Measurements from ENCODE around the gene LTBP1.
"Not testable (repeated sequence)": the region's sequence is repeated elsewhere in the genome, so short reads cannot be mapped to it uniquely, and the experiment has no call there.

The LTBP1 gene

DNA sequence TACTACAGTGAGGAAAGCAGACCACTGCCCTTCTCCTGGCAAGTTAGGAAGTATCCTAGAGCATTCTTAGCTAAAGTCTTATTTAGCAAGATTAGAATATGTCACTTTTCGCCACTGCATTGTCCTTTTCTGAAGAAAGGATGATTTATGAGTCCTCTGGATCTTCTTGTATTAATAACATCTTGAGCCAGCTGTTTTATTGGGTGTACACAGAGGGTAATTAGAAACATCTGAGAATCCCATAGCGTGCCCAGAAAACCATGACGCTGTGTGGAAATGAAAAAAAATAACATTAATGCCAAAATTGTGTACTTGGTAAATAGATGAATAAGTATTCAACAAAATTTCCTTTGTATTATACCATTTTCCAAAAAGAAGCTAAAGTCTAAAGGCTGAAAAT, 198.7 kb downstream of the LTBP1 start:
- DNase-seq (ENCODE audit: low spot score), result no peak

DNA sequence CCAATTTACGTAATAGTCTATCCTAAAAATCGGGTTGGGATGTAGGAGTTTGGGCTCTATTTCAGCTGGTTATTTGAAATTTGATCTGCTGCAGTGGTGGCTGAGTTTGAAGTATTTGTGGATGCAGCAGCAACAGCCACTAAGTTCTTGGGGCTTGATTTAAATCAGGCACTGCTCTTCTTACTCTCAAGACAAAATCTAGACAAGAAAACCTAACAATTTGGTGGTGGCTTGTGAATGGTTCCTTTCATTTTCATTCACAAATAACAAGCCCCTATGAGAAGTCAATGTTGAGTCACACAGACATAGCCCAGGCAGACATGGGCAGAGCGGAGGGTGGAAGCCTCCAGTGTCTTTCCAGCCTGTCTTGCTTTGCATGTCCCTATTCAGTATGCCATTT, 199.3 kb downstream of the LTBP1 start:
- no peak for DNase-seq (ENCODE audit: low spot score)

GRCh38 chr2:33153008-33153407, 206.3 kb downstream of the LTBP1 start:
- no peak for DNase-seq (ENCODE audit: low spot score)

DNA sequence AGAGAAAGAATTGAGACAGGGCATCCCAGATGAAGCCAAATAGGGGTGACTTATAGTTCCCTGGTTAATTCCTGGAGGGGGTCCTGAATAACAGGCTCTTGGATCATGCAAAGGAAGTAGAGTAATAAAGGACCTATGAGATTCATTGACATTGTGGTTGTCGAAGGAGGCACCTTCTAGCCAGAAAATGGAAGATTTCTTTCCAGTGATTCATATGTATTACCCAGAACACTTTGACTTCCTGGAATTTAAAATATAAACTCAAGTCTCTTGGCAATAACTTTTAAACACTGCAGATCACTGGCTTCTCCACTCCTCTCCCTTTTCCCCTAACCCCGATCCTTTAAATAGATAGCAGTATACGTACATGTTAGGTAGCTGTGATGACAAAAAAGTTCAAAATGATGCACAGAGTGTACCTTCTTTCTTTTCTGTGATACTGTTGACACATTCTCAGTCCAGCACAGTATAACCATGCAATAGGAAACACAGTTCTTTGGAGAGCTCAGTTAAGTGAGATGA, 211.8 kb downstream of the LTBP1 start:
- no peak for DNase-seq (ENCODE audit: low spot score)

GRCh38 chr2:33160191-33160590, 213.4 kb downstream of the LTBP1 start:
- DNase-seq (ENCODE audit: low spot score), result no peak

- DNase-seq (ENCODE audit: low spot score), result no peak
Measured at GRCh38 chr2:33166287-33166881, 219.6 kb downstream of the LTBP1 start.

DNA sequence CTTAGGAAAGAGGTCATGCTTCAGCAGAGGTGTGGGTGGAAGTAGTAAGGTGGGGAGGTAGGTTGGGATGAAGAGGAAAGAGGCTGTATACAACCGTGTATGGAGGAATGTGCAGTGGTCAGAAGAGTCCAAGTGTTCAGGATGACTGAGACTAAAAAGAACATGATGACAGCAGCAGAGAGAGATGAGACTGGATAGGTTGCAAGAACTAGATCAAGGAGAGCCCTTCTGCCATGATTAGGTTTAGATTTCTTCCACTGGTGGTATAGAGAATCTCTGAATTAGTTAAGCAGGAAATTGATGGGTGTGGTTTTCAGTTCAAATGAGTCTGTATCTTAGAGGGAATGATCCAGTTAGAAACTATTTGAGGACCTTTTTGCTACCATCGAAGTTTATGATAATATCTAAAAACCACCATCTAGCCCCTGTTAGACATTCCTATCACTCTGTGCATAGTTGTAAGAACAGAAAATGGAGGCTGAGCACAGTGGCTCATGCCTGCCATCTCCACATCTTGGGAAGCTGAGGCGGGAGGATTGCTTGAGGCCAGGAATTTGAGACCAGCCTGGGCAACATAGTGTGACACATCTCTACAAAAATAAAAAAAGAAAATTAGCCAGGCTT, 221.0 kb downstream of the LTBP1 start:
- DNase-seq (ENCODE audit: low spot score), result no peak

GRCh38 chr2:33168425-33168824, 221.7 kb downstream of the LTBP1 start:
- no peak for DNase-seq (ENCODE audit: low spot score)

DNA sequence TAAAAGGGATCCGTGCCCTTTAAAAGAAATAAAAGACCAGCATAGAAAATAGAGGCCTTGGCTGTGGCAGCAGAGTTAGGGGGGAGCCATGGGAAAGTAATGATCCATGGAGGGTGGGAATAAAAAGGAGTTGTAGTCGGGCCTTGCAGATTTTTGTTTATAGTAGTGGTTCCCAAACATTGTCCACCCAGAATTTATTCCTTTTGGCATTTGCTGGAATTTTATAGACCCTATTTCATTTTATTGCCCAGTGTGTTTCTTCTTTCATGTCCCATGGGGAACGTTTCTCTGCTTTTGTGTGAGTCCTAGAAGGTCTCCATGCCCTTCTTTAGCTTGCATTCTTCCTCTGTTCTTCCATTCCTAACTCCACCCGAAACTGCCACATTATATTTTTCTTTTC, 222.2 kb downstream of the LTBP1 start:
- no peak for DNase-seq (ENCODE audit: low spot score)

DNA sequence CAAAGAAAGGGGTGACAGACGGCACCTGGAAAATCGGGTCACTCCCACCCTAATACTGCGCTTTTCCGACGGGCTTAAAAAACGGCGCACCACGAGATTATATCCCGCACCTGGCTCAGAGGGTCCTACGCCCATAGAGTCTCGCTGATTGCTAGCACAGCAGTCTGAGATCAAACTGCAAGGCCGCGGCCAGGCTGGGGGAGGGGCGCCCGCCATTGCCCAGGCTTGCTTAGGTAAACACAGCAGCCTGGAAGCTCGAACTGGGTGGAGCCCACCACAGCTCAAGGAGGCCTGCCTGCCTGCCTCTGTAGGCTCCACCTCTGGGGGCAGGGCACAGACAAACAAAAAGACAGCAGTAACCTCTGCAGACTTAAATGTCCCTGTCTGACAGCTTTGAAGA, 223.5 kb downstream of the LTBP1 start:
- not testable (repeated sequence) for DNase-seq (ENCODE audit: low spot score)

GRCh38 chr2:33177627-33178026, 230.9 kb downstream of the LTBP1 start:
- no peak for DNase-seq (ENCODE audit: low spot score)

GRCh38 chr2:33178209-33178608, 231.5 kb downstream of the LTBP1 start:
- DNase-seq (ENCODE audit: low spot score), result no peak

DNA sequence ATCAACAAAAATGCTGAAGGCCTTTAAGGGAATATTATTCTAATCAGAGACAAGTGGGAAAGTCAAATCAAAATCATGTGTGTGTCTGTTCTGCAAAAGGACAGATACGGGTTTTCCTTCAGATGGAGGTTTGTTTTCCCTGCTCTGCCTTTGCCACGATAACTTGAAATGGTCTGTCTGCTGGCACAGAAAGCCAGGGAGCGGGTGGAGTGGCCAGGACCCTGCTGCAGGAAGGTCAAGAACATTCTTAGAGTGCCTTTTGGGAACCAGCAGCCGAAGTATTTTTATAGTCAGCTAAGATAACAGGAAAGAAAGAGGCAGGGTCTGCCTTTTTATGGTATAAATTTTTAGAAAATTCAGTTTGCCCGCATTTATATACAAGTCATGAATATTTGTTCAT, 234.2 kb downstream of the LTBP1 start:
- no peak for DNase-seq (ENCODE audit: low spot score)

GRCh38 chr2:33181466-33181865, 234.7 kb downstream of the LTBP1 start:
- DNase-seq (ENCODE audit: low spot score), result no peak

DNA sequence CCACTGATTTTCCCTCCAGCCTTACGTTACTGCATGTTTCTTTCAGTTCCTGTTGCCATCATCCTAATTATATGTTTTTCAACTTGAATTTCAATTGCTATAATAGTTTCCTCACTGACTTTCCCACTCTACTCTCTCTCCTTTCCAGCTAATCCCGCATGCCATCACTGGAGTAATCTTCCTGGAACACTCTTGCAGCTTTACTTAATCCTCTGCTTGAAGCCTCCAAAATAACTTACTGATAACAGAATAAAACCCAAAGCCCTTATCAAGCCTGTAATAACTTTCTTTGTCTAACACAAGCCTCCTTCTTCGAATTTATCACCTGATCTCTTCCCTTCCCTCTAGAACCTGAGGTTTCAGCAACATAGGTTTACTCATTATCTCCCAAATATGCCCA, 237.3 kb downstream of the LTBP1 start:
- no peak for DNase-seq (ENCODE audit: low spot score)

DNA sequence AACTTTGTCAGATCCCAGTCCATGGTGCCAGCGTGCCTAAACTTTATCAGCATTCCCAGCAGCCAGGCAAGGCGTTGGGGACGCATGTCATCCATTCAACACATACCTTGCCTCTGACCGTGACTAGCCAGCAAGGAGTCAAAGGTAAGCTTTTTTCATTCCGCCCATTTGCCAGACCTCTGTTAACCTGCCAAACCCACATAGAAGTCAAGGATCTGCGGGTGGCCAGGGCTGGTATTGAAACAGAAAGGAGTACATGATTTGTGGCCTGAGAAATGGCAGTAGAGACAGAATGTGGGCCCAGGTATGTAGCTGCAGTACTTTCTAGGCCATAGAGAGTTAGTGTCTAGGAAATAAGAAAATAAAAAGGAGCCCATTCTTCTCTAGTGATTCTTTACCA, 240.2 kb downstream of the LTBP1 start:
- DNase-seq (ENCODE audit: low spot score), result no peak

DNA sequence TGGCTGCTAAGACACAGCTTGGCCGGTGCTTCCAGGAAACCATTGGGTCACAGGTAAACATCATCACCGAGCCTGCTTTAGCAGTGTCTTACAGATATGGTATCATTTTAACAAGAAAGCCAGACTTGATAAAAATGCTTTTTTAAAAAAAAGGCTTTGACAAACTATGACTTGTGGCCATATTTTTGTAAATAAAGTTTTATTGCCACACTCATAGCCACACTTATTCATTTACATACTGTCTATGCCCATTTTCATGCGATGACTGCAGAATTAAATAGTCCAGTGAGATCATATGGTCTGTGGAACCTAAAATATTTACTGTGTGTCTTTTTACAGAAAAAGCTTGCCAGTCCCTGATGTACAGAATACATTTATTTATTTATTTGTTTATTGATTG, 242.0 kb downstream of the LTBP1 start:
- DNase-seq (ENCODE audit: low spot score), result no peak

- no peak for DNase-seq (ENCODE audit: low spot score)
Measured at GRCh38 chr2:33190393-33190937, 243.7 kb downstream of the LTBP1 start.

- no peak for DNase-seq (ENCODE audit: low spot score)
Measured at GRCh38 chr2:33195891-33196290, 249.1 kb downstream of the LTBP1 start.

DNA sequence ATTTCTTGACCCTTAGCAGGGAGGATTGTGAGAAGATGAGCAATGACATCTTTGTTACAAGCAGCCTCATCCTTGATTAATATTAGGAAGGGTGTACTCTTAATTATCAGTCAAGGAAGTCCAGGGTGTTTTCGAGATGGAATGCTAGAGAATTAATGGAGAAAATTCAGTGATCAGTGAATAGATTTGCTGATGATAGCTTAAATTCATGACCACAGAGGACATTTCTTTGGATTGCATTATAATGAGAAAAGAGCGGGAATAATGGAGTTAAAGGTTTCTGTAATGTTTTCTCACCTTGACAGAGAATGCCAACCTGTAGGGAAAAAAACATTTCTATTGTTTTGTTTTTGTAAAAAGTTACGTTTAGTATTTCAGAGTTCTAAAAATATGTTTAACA, 249.9 kb downstream of the LTBP1 start:
- DNase-seq (ENCODE audit: low spot score), result no peak

DNA sequence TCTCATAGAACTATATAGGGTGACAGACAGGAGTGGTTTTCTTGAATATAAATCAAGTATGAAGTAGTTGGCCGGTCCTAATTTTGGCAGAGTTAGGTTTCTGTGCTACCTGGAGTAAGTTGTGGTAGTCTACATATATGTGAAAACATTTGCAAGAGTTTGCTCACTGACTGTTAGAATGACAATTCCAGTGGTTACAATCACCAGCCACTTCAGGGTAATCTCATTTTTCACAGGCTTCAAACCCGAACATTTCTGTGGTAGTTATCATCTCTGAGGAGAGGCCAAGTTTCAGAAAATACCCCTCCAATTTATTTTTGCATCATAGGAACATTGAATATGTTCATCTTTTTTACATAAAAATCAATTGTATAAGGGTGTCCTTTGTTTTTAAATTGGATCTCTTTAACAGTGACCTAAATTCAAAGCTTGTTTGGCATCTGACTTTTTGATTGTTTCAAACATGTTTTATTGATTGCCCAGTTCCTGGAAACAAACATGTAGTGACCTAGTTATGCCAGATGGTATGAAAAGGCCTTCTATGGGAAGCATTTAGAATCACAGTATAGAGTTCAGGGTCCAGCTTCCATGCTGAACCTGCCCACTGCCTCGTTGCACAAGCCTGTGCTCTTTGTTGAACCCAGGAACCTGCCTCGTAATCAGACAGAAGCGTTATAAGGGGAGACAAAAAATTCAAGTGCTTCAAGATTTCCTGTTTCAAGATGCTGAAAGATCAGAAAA, 250.6 kb downstream of the LTBP1 start:
- no peak for DNase-seq (ENCODE audit: low spot score)

DNA sequence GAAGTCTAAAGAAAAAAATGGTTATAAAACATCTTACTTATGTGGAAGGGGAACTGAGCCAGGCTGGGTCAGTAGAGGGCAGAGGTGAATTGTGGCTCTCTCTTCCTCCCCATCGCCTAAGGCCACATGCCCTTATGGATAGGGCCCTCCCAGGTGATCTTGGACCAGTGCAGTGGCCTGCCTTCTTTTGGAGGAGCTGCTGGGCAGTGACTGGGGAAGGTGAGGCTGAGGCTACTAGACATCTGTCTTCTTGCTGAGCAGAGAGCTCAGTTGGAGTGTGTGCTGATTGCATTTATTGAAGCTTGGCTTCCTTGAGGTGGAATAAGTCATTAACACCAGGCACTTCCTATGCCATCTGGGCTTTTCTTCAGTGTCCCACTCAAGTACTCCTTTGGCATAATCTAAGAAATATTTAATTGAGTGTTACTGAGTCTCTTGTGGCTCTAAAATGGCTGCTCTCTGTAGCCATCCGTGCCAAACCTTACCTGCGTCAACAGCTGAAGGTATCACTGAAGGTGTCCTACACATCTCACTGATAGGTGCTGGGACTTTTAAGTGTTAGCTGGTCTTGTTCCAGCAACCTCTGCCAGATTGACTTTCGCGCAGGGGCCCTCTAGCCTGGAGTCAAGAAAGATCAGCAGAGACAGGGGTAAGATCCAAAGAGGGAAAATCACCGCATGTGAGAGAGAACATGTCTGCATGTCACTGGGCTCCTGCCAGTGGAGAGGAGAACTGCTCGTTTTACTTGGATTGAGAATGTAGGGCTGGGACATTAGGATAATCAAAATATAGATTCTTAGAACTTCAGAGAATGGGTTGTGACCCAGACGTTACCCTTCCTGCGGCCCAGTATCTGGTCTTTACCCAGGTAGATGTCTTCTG, 256.1 kb downstream of the LTBP1 start:
- DNase-seq (ENCODE audit: low spot score), result no peak
